A549 (cell line): Measurements from ENCODE around the gene WRNIP1.

ENCODE experiments used
- CEBPB ChIP-seq, 2 experiments: fragments of >200 bp in 1 of 2; sonication (Bioruptor Twin) in 1 of 2; formaldehyde crosslinking in 1 of 2; IDR thresholded peaks; 2 replicates each; pipeline ENCODE4 v1.6.1; 2012 to 2016
- HOXA7 ChIP-seq: fragments of 250-450 bp; sonication (Bioruptor Pico); IDR thresholded peaks from 2 replicates; pipeline ENCODE4 v1.5.0; 2020; ENCODE audit warnings: mild to moderate bottlenecking, moderate library complexity
- MAFK ChIP-seq: fragments of 450-650 bp; IDR thresholded peaks from 2 replicates; pipeline ENCODE4 v1.6.1; 2014; ENCODE audit not compliant: partially characterized antibody
- MYC ChIP-seq: IDR thresholded peaks from 2 replicates; pipeline ENCODE4 v1.6.1; 2012; ENCODE audit warnings: mild to moderate bottlenecking, inconsistent platforms, low read length, improper control_type of control experiment, borderline replicate concordance
- POLR2A ChIP-seq: IDR thresholded peaks from 2 replicates; pipeline ENCODE4 v1.6.1; 2012; ENCODE audit warnings: mild to moderate bottlenecking, low read length
- RAD21 ChIP-seq, 2 experiments: fragments of >200 bp in 1 of 2; sonication (Bioruptor Twin) in 1 of 2; formaldehyde crosslinking in 1 of 2; IDR thresholded peaks in 1 of 2; conservative IDR thresholded peaks in 1 of 2; 2 replicates in 1 of 2; 3 replicates in 1 of 2; pipeline ENCODE4 v1.6.1; 2012 to 2018; ENCODE audit warnings: inconsistent platforms in 1 of 2
- RFX5 ChIP-seq: fragments of 450-650 bp; IDR thresholded peaks from 2 replicates; pipeline ENCODE4 v1.7.1; 2014; ENCODE audit warnings: antibody characterized with exemption, mild to moderate bottlenecking, moderate library complexity
- RNF2 ChIP-seq: fragments of 200-600 bp; sonication (generic); IDR thresholded peaks from 2 replicates; pipeline ENCODE4 v1.6.1; 2016; ENCODE audit warnings: low read depth, mild to moderate bottlenecking, antibody characterized with exemption, moderate library complexity, borderline replicate concordance
- TF ChIP-seq, protein P1 (sequence below): IDR thresholded peaks from 2 replicates; pipeline ENCODE4 v1.6.1; 2012; ENCODE audit warnings: low read depth, borderline replicate concordance
- TF ChIP-seq, protein P2 (sequence below): fragments of 250-450 bp; sonication (Bioruptor Pico); IDR thresholded peaks from 2 replicates; pipeline ENCODE4 v1.5.0; 2021; ENCODE audit warnings: mild to moderate bottlenecking, moderate library complexity, borderline replicate concordance
- TF ChIP-seq, protein P3 (sequence below): IDR thresholded peaks from 2 replicates; pipeline ENCODE4 v1.6.1; 2012
- TF ChIP-seq, protein P4 (sequence below): fragments of >200 bp; sonication (Bioruptor Twin); formaldehyde crosslinking; IDR thresholded peaks from 3 replicates; pipeline ENCODE4 v1.5.1; 2016

GRCh38 chr6:2756687-2757224 is 8.4 kb upstream of the WRNIP1 start:
- TF ChIP-seq MYC (no peak), MAFK (no peak), RFX5 (no peak), RAD21 (conservative IDR thresholded peaks at IDR 0.05 in 1 of 2, IDR thresholded peaks at IDR 0.05 in 1 of 2) (no peak), POLR2A (no peak), HOXA7 (CRISPR knock-in tag) (no peak), CEBPB (IDR thresholded peaks at IDR 0.05) (no peak), RNF2 (no peak)
- TF ChIP-seq, protein P1, sequence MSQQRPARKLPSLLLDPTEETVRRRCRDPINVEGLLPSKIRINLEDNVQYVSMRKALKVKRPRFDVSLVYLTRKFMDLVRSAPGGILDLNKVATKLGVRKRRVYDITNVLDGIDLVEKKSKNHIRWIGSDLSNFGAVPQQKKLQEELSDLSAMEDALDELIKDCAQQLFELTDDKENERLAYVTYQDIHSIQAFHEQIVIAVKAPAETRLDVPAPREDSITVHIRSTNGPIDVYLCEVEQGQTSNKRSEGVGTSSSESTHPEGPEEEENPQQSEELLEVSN = no peak
- TF ChIP-seq, protein P2, sequence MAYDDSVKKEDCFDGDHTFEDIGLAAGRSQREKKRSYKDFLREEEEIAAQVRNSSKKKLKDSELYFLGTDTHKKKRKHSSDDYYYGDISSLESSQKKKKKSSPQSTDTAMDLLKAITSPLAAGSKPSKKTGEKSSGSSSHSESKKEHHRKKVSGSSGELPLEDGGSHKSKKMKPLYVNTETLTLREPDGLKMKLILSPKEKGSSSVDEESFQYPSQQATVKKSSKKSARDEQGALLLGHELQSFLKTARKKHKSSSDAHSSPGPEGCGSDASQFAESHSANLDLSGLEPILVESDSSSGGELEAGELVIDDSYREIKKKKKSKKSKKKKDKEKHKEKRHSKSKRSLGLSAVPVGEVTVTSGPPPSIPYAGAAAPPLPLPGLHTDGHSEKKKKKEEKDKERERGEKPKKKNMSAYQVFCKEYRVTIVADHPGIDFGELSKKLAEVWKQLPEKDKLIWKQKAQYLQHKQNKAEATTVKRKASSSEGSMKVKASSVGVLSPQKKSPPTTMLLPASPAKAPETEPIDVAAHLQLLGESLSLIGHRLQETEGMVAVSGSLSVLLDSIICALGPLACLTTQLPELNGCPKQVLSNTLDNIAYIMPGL (CRISPR knock-in tag) = no peak
- TF ChIP-seq, protein P3, sequence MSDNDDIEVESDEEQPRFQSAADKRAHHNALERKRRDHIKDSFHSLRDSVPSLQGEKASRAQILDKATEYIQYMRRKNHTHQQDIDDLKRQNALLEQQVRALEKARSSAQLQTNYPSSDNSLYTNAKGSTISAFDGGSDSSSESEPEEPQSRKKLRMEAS = no peak
- TF ChIP-seq, protein P4, sequence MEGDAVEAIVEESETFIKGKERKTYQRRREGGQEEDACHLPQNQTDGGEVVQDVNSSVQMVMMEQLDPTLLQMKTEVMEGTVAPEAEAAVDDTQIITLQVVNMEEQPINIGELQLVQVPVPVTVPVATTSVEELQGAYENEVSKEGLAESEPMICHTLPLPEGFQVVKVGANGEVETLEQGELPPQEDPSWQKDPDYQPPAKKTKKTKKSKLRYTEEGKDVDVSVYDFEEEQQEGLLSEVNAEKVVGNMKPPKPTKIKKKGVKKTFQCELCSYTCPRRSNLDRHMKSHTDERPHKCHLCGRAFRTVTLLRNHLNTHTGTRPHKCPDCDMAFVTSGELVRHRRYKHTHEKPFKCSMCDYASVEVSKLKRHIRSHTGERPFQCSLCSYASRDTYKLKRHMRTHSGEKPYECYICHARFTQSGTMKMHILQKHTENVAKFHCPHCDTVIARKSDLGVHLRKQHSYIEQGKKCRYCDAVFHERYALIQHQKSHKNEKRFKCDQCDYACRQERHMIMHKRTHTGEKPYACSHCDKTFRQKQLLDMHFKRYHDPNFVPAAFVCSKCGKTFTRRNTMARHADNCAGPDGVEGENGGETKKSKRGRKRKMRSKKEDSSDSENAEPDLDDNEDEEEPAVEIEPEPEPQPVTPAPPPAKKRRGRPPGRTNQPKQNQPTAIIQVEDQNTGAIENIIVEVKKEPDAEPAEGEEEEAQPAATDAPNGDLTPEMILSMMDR = no peak
